GM18502 (cell line): Measurements from ENCODE around the gene IRAK2.

Source experiments
- ATAC-seq: cut with Tn5 transposase; IDR thresholded peaks from one replicate; pipeline ENCODE4 v1.9.1; 2021; ENCODE audit warnings: mild to moderate bottlenecking; ENCODE audit not compliant: unreplicated experiment, poor library complexity

IRAK2 gene

GRCh38 chr3:10187290-10187876, 22.7 kb downstream of the IRAK2 start:
- no peak for ATAC-seq

- no peak for ATAC-seq
Observed at GRCh38 chr3:10187944-10188343, 23.2 kb downstream of the IRAK2 start.

GRCh38 chr3:10188804-10189556, 24.3 kb downstream of the IRAK2 start:
- no peak for ATAC-seq

GRCh38 chr3:10189557-10190354, 25.0 kb downstream of the IRAK2 start:
- ATAC-seq, result no peak

- ATAC-seq, result peak; percentile 50
Observed at GRCh38 chr3:10192953-10193691, 28.4 kb downstream of the IRAK2 start.

GRCh38 chr3:10193692-10194327, 29.1 kb downstream of the IRAK2 start:
- no peak for ATAC-seq

- ATAC-seq, result no peak
Observed at GRCh38 chr3:10194328-10195071, 29.8 kb downstream of the IRAK2 start.

- ATAC-seq, result no peak
Observed at GRCh38 chr3:10195366-10196089, 30.8 kb downstream of the IRAK2 start.

- no peak for ATAC-seq
Observed at GRCh38 chr3:10196389-10197052, 31.8 kb downstream of the IRAK2 start.

- ATAC-seq, result no peak
Observed at GRCh38 chr3:10198226-10198625, 33.5 kb downstream of the IRAK2 start.

- ATAC-seq, result peak; percentile 79
Observed at GRCh38 chr3:10198761-10199649, 34.3 kb downstream of the IRAK2 start.

- ATAC-seq, result no peak
Observed at GRCh38 chr3:10204921-10205320, 40.2 kb downstream of the IRAK2 start.

- ATAC-seq, result no peak
Observed at GRCh38 chr3:10205451-10206165, 40.9 kb downstream of the IRAK2 start.

- ATAC-seq, result no peak
Observed at GRCh38 chr3:10206166-10206511, 41.4 kb downstream of the IRAK2 start.

- no peak for ATAC-seq
Observed at GRCh38 chr3:10213156-10213792, 48.6 kb downstream of the IRAK2 start.
